Keratinocyte (primary cell): ENCODE data around the gene RANBP9.

Source experiments
- CTCF ChIP-seq, 3 experiments: IDR thresholded peaks in 1 of 3; conservative IDR thresholded peaks in 1 of 3; optimal IDR thresholded peaks in 1 of 3; 2 replicates in 2 of 3; 3 replicates in 1 of 3; pipeline versions ENCODE3 to v1.5.1; 2011; ENCODE audit warnings: low read length in 3 of 3, mild to moderate bottlenecking in 3 of 3, moderate library complexity in 2 of 3, control low read depth in 1 of 3, inconsistent platforms in 1 of 3; ENCODE audit not compliant: insufficient read depth in 2 of 3; ENCODE audit errors: extremely low read depth in 1 of 3
- EZH2 ChIP-seq: IDR thresholded peaks from one replicate; pipeline ENCODE4 v1.6.1; 2012; ENCODE audit warnings: inconsistent platforms, mild to moderate bottlenecking, low read length, moderate library complexity

- TF ChIP-seq CTCF (optimal IDR thresholded peaks at IDR 0.05 in 1 of 3, IDR thresholded peaks at IDR 0.05 in 1 of 3, conservative IDR thresholded peaks at IDR 0.05 in 1 of 3; ENCODE audit: extremely low read depth in 1 of 3, insufficient read depth in 2 of 3, low read length in 3 of 3) (no peak), EZH2 (no peak)
These were observed 81.1 kb downstream of the RANBP9 start for GRCh38 chr6:13630499-13630898.
